BLaER1 (cell line): ENCODE data around the gene TMEM72.

Source experiments
- H3K27ac ChIP-seq: shearing (Covaris generic); formaldehyde crosslinking; 2 replicates; pipeline ENCODE4 v1.8.1; 2022
- H3K27me3 ChIP-seq: shearing (Covaris generic); formaldehyde crosslinking; 2 replicates; pipeline ENCODE4 v1.8.1; 2022
- H3K36me3 ChIP-seq: shearing (Covaris generic); formaldehyde crosslinking; 2 replicates; pipeline ENCODE4 v1.8.1; 2022
- H3K4me1 ChIP-seq: shearing (Covaris generic); formaldehyde crosslinking; 2 replicates; pipeline ENCODE4 v1.8.1; 2022
- H3K4me2 ChIP-seq: shearing (Covaris generic); formaldehyde crosslinking; 2 replicates; pipeline ENCODE4 v1.8.1; 2022
- H3K4me3 ChIP-seq: shearing (Covaris generic); formaldehyde crosslinking; 2 replicates; pipeline ENCODE4 v1.8.1; 2022
- H3K9ac ChIP-seq: shearing (Covaris generic); formaldehyde crosslinking; 2 replicates; pipeline ENCODE4 v1.8.1; 2022
- H3K9me3 ChIP-seq: shearing (Covaris generic); formaldehyde crosslinking; 2 replicates; pipeline ENCODE4 v1.8.1; 2022
- H4K20me1 ChIP-seq: shearing (Covaris generic); formaldehyde crosslinking; 2 replicates; pipeline ENCODE4 v1.8.1; 2022
- Cebpa-rat ChIP-seq: shearing (Covaris generic); IDR thresholded peaks from 2 replicates; pipeline ENCODE4 v1.8.1; 2022

Gene TMEM72

DNA sequence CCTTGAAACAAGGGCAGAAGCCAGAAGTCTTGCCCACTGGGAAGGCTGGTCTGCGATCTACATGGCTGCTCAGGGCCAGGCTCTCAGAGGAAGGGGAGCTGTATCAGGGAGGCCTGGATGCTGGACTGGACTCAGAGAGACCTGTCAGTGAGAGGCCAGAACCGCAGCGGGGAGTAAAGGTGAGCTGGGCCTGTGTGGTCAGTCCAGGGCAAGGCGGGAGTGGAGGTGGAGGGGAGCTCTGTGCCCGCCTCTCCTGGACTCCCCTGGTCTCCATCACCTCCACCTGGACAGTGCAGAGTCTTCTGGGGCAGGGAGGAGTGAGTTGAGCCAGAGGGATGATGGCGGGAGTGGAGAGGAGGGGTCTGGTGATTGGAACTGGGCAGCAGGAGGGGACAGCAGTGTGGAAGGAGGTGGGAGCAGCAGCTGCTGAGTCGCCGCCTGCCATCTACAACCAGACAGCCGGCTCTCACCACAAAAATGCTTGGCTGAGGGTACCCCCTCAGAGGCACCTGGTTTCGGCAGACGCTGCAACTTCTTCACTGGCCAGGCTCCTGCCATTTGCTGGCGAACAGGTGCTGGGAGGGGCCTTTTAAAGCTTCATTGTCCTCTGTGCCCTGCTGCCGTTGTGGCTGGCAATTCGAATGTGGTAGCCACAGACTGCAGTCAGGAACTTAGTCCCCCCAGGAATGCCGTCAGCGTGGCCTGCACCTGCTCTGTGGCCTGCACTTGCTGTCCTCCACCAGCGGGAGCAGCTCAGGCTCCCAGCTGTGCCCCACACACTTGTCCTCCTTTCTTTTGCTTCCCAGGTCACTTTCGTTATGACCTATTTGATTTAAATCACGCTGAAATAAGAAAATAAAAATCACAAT lies 52.0 kb downstream of the TMEM72 start:
- peak overlapping the region; percentile 69 for H3K9ac ChIP-seq

DNA sequence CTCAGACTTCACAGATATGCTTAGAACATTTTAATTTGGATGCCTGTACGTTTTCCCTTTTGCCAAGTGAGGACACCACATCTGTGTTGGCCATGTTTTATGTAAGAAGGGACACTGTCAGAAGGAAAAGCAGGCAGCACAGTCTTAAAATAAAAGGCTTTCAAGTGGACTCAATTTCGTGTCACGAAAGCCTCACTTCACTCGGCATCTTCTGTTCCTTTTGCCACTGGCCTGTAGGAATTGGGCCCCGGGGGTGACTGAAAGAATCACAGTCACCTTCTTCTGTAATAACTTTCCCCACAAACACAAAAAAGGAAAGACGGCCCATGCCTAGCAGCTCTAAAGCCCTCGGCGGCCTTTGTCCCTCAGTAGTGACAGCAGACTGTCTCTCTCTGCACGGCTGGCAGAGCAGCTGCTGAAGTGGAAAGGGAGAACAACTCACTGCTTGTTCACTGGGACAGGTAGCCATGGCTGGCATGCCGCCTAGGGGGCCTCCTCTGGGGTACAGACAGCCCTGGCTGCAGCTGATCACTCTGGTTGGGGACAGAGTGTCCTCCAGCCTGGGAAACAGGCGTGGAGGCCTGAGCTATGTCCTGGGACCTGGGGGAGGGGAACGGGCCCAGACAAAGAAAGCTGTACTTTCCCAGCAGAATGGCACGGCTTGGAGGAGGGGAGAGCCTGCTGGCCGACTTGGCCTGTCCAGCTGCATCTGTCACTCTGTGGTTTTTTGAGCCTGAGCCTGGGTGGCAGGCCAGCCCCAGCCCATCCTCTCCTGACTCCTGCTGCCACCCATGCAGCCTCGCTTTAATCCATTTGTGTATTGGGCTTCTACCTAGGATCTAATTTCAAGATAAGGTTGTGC lies 52.9 kb downstream of the TMEM72 start:
- Histone ChIP-seq H3K4me3 (peak overlapping the region; percentile 45), H3K4me1 (peaks cover 94% of the 10 kb centered on the region), H3K9me3 (no peaks in the 10 kb centered on the region), H4K20me1 (no peaks in the 10 kb centered on the region), H3K4me2 (peak overlapping the region; percentile 98), H3K27ac (peak overlapping the region; percentile 85), H3K27me3 (no peaks in the 10 kb centered on the region), H3K9ac (peak overlapping the region; percentile 69), H3K36me3 (no peaks in the 10 kb centered on the region)
- no peak for TF ChIP-seq Cebpa-rat

More for the DNA sequence above, 52.0 kb downstream of the TMEM72 start:
- Histone ChIP-seq H3K27ac (peak overlapping the region; percentile 85), H3K4me1 (peaks cover 93% of the 10 kb centered on the region), H3K9me3 (no peaks in the 10 kb centered on the region), H3K36me3 (no peaks in the 10 kb centered on the region), H3K4me3 (peak overlapping the region; percentile 45), H3K27me3 (no peaks in the 10 kb centered on the region), H4K20me1 (no peaks in the 10 kb centered on the region), H3K4me2 (peak overlapping the region; percentile 98)
- no peak for TF ChIP-seq Cebpa-rat

DNA sequence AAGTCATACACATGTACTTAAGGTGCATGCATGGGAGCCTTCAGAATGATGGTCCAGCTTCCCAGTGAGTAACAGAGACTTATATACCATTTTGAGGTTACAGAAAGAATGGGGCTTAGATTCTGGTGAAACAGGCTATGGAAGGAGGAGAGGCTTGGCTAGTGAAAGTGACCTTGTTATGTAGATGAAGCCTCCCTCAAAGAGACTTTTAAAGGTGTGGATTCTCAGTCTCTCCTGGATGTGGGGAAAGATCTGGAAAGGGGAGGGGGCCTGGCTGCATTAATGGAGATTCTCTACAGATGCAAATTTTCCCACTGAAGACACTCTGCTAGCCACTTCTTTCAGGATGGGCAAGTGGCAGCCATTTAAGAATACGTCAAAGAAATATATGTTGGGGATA lies 54.0 kb downstream of the TMEM72 start:
- H3K4me3 ChIP-seq: no peak overlapping the region
- peak overlapping the region; percentile 98 for H3K4me2 ChIP-seq
- H4K20me1 ChIP-seq: no peaks in the 10 kb centered on the region
- H3K27ac ChIP-seq: 0 out of 2 replicates have a peak overlapping the region, but pooled peaks have one; percentile 85
- no peaks in the 10 kb centered on the region for H3K9me3 ChIP-seq
- TF ChIP-seq Cebpa-rat: no peak
- no peaks in the 10 kb centered on the region for H3K27me3 ChIP-seq
- peaks cover 10% of the 10 kb centered on the region for H3K36me3 ChIP-seq
- H3K9ac ChIP-seq: no peak overlapping the region
- H3K4me1 ChIP-seq: peaks cover 93% of the 10 kb centered on the region

DNA sequence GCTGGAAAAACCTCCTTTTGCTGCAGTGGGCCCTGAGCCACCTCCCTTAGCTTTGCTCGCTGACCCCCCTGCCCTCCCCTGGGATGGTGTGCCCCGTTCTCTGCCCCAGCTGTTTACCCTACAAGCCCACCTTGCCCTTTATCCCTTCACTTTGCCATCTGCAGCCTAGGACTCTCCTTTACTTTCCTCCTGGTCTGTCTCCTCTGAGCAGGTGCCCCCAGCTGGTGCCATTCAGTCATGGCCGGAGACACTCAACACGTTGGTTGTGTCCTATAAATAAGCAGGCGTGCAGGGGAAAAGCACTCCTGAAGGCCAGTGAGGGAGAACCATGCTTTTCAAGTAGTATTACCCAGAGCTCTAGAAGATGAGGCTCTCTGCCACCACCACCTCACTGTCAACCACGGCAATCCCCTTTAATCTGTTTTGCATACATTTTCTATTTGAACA lies 54.5 kb downstream of the TMEM72 start:
- Histone ChIP-seq H3K27me3 (no peaks in the 10 kb centered on the region), H3K27ac (peak overlapping the region; percentile 28; the same call in 1 of the 2 replicates), H3K4me3 (no peak overlapping the region), H3K4me1 (peaks cover 87% of the 10 kb centered on the region), H3K36me3 (peaks cover 16% of the 10 kb centered on the region), H3K4me2 (peak overlapping the region; percentile 98), H3K9me3 (no peaks in the 10 kb centered on the region), H3K9ac (no peak overlapping the region), H4K20me1 (no peaks in the 10 kb centered on the region)
- TF ChIP-seq Cebpa-rat: no peak

DNA sequence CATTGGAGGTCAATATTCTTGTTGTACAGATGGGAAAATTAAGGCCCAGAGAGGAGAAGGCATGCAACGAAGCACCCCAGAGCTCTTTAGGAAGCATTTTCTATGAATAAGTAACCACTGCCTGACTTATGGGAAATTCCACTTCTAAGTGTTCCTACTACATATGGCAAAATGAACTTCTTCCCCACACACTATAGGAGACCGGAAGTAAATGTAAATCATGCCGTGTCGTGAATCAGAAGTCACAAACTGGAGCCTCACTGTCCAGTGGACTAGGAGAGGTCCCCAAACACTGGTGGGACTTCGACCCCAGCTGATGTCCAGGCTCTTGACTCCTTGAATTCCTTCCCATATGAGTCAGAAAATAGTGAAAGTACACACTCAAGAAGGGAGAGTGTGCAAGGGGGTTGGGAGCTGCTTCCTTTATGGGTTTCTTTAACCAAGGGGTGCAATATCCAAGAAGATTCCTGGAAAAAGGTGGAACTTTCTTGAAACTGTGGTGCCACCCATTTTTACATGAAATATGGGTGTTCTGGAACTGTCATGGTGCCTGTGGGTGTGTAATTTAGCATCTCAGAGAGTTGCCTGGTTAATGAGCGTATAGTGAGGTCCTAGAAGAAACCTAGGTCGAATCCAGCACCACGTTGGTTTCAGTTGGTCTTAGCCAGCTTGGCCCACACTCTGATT lies 55.1 kb downstream of the TMEM72 start:
- Histone ChIP-seq H3K27me3 (no peaks in the 10 kb centered on the region), H3K4me2 (peak overlapping the region; percentile 98), H3K36me3 (peaks cover 22% of the 10 kb centered on the region), H3K27ac (no peak overlapping the region), H3K4me1 (peaks cover 81% of the 10 kb centered on the region), H3K4me3 (no peak overlapping the region), H3K9me3 (no peaks in the 10 kb centered on the region), H4K20me1 (no peaks in the 10 kb centered on the region), H3K9ac (no peak overlapping the region)
- no peak for TF ChIP-seq Cebpa-rat

DNA sequence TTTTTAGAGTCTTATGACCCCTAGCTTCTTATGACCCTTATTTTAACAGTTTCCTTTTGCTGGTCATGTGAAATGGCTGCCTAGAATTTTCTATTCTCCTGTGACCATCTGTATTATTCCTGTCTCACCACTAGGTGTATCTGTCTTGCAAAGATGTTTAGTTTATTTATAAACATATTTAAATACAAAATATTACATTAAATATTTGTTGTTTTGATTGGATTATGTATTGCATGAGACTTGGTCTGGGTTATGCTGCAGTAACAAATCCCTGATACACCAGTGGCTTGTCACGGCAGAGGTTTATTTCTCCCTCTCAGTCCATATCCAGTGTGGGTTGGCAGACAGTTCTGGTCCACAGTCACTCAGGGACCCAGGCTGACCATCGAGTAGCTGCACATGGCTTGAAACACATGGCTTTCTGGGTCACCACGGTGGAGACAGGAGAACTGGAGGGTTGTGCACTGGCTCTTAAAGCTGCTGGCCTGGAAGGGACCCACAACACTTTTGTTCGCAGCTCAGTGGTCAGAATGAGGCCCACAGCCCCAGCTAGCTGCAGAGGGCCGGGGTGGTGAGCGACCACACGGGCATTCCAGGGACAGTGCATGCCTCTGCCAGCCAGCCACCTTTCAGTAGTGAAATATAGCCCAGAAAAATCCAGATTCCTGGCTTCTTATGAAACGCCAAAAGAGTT lies 55.8 kb downstream of the TMEM72 start:
- no peak overlapping the region for H3K9ac ChIP-seq
- no peaks in the 10 kb centered on the region for H4K20me1 ChIP-seq
- H3K4me2 ChIP-seq: peak overlapping the region; percentile 98
- no peaks in the 10 kb centered on the region for H3K27me3 ChIP-seq
- H3K4me3 ChIP-seq: no peak overlapping the region
- peaks cover 29% of the 10 kb centered on the region for H3K36me3 ChIP-seq
- peaks cover 79% of the 10 kb centered on the region for H3K4me1 ChIP-seq
- H3K27ac ChIP-seq: peak overlapping the region; percentile 74
- no peaks in the 10 kb centered on the region for H3K9me3 ChIP-seq
- TF ChIP-seq Cebpa-rat: no peak

DNA sequence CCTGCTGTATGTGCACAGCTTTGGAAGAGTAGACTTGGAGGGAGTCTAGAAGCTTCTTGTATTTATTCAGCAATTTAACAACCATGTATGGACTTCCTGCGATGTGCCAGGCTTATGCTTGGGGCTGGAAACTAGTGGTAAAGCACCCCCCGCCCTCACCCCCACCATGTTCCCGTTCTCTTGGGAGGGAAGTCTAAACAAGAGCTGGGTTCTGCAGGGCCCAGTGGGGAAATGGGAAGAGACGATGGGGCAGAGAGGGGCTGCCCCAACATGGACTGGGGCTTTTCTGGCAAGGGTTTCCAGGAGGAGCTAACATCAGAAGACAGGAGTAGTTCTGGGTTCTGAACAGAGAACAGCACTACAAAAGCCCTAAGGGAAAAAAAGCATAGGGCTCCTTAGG lies 56.5 kb downstream of the TMEM72 start:
- peak overlapping the region; percentile 36; the same call in 1 of the 2 replicates for H3K9ac ChIP-seq
- peak overlapping the region; percentile 73 for H3K4me2 ChIP-seq
- H3K27ac ChIP-seq: peak overlapping the region; percentile 74
- no peaks in the 10 kb centered on the region for H3K9me3 ChIP-seq
- no peak overlapping the region for H3K4me3 ChIP-seq
- H3K27me3 ChIP-seq: no peaks in the 10 kb centered on the region
- no peaks in the 10 kb centered on the region for H4K20me1 ChIP-seq
- peaks cover 79% of the 10 kb centered on the region for H3K4me1 ChIP-seq
- H3K36me3 ChIP-seq: peaks cover 35% of the 10 kb centered on the region
- no peak for TF ChIP-seq Cebpa-rat

DNA sequence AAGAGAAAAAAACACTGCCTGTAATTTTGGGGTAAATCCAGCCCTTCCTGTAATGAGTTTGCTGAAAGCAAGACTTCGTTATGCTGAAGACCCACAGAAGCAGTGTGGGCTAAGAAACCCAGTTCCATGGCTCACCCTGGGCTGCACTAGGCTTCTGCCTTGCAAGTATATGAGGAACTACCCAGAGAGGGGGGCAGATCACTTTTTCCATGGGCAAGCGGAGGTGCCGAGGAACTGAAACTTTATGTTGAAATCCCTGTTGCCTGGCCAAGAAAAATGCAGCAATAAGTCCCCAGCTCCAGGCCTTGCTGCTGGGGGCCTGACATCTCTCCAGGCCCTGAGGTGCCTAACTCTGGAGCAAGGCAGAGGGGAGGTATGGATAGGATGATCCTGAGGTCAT lies 57.0 kb downstream of the TMEM72 start:
- Histone ChIP-seq H3K27me3 (no peaks in the 10 kb centered on the region), H3K4me3 (no peak overlapping the region), H3K4me1 (peaks cover 79% of the 10 kb centered on the region), H3K4me2 (peak overlapping the region; percentile 73), H3K36me3 (peaks cover 35% of the 10 kb centered on the region), H3K27ac (peak overlapping the region; percentile 74), H3K9me3 (no peaks in the 10 kb centered on the region), H3K9ac (peak overlapping the region; percentile 36; the same call in 1 of the 2 replicates), H4K20me1 (no peaks in the 10 kb centered on the region)
- TF ChIP-seq Cebpa-rat: peak; percentile 36; the same call in 1 of the 2 replicates
